GM21619 (cell line): ENCODE measurements around the gene EEF1AKMT4.

Experiments
- ATAC-seq: cut with Tn5 transposase; IDR thresholded peaks from one replicate; pipeline ENCODE4 v1.9.1; 2021; ENCODE audit not compliant: unreplicated experiment

Gene EEF1AKMT4

DNA sequence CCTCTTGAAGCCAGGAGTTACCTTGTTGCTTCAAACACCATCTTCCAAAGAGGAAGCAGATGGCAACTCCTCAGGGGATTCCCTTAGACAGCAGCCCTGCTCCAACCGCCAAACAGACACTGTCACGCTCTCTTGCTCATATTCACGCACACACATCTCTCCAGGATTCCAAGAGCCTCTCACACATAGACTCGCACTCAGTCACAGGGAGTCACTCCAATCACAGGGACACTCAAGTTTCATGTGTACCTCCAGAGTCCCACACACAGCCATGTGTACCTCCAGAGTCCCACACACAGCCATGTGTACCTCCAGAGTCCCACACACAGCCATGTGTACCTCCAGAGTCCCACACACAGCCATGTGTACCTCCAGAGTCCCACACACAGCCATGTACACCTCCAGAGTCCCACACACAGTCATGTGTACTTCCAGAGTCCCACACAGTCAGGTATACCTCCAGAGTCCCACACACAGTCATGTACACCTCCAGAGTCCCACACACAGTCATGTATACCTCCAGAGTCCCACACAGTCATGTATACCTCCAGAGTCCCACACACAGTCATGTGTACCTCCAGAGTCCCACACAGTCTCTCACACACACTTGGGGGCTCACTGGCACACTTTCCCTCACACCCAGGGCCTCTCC is 14.0 kb upstream of the EEF1AKMT4 start:
- ATAC-seq = no peak

DNA sequence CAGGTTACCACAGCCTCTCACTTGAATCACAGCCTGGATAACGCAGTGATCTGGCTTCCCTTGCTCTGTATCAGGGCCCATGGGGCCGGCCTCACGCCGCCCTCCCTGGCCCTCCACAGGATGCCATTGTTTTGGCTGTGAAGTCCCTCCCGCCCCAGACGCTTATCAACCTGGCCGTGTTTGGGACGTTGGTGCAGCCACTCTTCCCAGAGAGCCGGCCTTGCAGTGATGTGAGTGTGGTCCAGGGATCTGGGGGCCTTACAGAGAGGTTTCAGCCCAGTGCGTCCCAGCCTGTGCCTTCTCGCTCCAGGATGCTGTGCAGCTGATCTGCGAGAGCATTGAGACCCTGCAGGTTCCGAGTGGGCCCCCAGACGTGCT is 13.4 kb upstream of the EEF1AKMT4 start:
- ATAC-seq = no peak

- ATAC-seq = no peak
These were observed 12.8 kb upstream of the EEF1AKMT4 start for GRCh38 chr3:184236636-184237035.

- ATAC-seq = no peak
These were observed 12.3 kb upstream of the EEF1AKMT4 start for GRCh38 chr3:184237211-184237610.

- ATAC-seq = no peak
These were observed 11.7 kb upstream of the EEF1AKMT4 start for GRCh38 chr3:184237807-184238206.

DNA sequence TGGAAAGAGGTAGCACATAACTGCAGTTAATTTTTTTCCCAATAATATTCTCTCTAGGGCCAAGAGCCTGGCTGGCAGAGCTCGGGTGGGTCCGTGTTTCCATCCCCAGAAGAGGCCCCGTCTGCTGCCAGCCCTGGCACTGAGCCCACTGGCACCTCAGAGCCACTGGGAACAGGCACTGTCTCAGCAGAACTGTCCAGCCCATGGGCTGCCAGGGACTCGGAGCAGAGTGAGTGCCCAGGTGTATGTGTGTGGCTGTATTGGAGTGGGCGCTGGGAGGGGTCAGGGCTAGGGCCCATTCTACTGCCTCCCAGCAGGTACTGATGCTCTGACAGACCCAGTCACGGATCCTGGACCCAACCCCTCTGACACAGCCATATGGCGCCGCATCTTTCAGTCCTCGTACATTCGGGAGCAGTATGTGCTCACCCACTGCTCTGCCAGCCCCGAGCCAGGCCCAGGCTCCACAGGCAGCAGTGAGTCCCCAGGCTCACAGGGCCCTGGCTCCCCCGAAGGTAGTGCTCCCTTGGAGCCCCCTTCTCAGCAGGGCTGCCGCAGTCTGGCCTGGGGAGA is 11.1 kb upstream of the EEF1AKMT4 start:
- ATAC-seq = no peak

DNA sequence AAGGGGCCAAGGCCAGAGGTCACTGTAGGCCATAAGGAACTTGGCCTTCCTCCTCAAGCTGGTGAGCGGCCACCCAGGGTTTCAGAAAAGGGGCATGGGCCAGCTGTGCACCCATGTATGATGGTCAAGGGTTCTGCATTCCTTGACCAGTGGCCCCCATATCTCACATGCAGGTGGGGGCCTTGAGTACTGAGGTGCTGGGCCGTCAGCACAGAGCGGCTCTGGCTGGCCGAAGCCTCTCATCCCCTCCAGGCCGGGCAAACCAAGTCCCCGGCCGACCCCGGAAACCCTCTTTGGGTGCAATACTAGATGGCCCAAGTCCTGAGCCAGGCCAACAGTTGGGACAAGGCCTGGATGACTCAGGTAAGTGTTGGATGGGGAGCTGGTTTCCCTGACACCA is 10.3 kb upstream of the EEF1AKMT4 start:
- ATAC-seq = no peak

DNA sequence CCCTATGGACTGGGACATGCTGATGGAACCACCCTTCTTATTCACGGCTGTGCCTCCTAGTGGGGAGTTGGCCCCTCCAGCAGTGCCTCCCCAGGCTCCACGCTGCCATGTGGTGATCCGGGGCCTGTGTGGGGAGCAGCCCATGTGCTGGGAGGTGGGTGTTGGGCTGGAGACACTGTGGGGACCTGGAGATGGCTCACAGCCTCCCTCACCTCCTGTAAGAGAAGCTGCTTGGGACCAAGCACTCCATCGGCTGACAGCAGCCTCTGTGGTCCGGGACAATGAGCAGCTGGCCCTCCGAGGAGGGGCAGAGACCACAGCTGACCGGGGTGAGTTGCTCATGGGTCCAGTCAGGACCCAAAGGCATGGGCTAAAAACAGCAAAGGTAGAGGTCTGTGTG is 9.8 kb upstream of the EEF1AKMT4 start:
- no peak for ATAC-seq

DNA sequence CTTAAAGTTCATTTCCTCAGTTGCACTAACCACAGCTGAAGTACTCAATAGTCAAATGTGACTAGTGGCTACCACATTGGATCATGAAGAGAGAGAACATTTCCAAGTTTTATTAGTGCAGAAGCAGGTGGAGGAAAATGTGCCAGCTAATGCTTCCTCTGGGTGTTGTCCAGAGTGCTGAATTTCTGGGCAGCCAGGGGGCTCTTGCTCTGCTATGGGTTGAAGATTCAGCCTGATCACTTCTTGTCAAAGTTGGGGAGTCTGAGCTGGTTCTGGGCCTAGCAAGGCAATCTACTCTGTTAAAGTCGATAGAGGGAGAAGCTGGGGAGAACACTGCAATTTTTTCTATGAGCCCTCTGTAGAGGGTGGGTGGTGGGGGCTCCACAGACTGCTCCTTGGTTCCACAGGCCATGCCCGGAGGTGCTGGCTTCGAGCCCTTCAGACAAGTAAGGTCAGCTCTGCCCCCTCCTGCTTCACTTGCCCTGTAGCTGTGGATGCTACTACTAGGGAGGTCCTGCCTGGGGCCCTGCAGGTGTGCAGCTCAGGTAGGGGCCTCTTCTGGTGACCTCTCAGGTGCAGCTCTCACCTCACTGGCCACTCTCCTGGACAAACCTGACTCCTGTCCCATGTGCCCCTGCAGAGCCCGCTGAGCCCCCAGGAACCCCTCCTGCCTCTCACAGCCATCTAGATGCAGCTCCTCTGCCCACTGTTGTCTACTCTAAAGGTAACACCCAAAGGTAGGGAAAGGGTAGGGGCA is 8.9 kb upstream of the EEF1AKMT4 start:
- no peak for ATAC-seq

DNA sequence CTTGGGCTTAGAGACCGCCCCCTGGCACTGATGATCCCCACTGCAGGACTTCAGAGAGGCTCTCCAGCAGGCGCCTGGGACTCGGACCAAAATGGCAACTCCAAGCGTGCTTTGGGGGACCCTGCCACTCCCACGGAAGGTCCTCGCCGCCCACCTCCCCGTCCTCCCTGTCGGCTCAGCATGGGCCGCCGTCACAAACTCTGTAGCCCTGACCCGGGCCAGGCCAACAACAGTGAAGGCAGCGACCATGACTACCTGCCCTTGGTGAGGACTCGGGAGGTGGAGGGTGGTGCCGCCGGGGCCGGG is 8.4 kb upstream of the EEF1AKMT4 start:
- no peak for ATAC-seq

DNA sequence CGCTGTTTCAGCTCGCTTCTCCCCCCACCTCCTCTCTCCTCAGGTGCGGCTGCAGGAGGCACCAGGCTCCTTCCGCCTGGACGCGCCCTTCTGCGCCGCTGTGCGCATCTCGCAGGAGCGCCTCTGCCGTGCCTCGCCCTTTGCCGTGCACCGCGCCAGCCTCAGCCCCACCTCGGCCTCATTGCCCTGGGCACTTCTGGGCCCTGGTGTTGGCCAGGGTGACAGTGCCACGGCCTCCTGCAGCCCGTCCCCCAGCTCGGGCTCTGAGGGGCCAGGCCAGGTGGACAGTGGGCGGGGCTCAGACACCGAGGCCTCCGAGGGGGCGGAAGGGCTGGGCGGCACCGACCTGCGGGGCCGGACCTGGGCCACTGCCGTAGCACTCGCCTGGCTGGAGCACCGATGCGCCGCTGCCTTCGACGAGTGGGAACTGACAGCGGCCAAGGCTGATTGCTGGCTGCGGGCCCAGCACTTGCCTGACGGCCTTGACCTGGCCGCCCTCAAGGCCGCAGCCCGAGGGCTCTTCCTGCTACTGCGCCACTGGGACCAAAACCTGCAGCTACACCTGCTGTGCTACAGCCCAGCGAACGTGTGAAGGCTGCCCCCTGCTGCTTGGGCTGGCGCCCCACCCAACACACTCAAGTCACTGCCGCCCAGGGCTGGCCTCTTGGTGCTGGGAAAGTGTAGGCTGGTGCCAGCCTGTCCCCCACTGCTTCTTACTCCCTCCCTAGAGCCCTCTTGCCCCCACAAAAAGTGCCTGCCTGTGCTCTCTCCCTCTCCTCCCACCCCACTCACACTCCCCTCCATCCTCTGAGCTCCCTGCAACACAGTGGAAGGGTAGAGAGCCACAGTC is 7.8 kb upstream of the EEF1AKMT4 start:
- no peak for ATAC-seq

DNA sequence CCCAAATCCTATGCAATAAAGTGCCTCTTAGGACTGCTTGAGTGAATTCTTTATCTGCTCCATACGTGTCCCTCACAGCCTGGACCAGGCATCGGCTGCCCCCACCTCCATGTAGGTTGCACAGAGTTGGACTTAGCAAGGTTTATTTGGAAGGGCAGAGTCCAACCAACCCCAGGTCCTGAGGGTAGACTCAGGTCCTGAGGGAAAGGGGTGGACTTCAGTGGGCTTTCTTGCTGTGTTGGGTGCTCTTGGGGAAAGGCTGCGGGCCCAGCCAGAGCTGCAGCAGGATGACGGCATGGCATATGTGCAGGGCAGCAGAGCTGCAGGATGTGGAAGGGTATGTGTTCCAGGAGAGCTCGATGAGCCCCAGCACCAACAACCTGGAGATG is 7.2 kb upstream of the EEF1AKMT4 start:
- ATAC-seq = no peak

GRCh38 chr3:184248454-184249411 is 739 bp upstream of the EEF1AKMT4 start, which contains the start of gene ALG3:
ALG3 (minus strand) TSS chr3:184248962; CDS start chr3:184248940, 22 bp downstream.
- peak; percentile 55 for ATAC-seq

DNA sequence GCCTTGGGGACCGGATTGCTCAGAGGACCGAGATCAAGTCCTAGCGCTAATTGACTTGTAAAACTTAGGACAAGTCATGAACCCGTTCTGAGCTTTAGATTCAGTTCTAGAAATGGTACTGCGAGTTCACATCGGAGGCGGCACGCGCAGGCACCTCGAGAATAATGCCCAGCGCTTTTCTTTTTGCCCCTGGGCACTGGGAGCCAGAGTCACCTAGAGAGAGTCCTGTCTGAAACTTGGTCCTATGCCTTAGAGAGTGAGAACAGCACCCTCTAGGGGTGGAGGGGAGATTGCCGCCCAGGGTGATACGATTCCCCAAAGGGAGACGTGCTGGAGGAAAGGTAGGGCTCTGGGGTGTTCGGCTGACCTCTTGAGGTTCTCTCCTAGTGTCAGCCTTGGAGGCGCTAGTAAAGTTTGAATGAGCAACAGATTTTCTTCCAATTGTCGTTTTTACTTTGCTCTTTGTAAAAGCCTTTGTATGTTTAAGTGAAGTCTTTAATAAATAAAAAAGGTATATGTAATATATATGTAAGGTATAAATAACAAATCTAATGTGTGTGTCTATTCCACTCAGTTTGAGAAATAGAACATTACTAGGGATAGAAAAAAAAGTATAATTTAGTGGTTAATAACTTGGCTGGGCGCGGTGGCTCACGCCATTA is 826 bp downstream of the EEF1AKMT4 start:
- peak; percentile 64 for ATAC-seq

GRCh38 chr3:184255291-184256039 is 6.0 kb downstream of the EEF1AKMT4 start:
- no peak for ATAC-seq

GRCh38 chr3:184257083-184257915 is 7.8 kb downstream of the EEF1AKMT4 start:
- ATAC-seq = no peak

DNA sequence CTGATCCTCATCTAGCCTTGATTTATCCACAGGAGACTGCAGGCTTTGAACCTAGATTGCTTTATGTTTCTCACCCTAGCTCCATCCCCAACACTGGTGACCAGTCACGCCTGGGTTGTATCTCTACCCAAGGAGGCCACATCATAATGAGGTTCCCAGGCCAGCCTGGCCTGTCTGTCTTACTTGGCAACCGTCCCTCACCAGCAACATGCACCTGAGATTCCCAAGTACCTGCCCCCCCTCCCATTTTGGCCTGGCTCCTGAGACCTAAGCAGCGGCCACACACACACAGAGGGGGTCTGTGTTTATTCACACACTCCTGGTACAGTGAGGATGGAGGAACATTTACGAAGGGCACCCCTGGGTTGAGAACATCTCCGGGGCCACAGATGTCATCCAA is 9.5 kb downstream of the EEF1AKMT4 start:
- ATAC-seq = no peak

DNA sequence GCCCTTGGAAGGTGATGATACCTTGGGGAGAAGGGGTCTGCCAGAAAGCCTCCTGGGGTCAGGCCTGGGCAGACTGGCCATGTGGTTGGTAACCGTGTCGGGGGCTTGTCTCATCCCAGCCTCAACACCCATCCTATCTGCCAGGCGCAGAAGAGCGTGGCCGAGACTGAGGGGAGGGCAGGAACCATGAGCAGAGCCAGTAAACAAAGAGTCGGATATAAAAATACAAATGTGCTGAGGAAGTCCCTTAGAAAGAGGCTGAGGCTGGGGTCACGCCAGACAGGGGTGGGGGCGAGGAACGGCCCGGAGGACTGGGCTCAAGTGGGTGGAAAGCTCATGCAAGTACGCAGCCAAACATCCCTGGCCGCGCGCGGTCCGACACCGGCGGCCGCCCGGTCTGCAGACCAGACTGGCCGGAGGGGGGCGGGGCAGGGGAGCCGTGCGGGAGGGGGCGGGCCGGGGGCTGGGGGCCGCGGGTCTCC is 10.0 kb downstream of the EEF1AKMT4 start:
- ATAC-seq = no peak
